Neural progenitor cell (in vitro differentiated cells): ENCODE measurements around the gene TIAM1. TPM values are rescaled to one million over a fixed set of nuclear protein-coding genes. Genes with fewer than 3 reads are reported as not detected.

ENCODE experiments used
- DNase-seq: peaks from one replicate; pipeline ENCODE4 v3.0.0-alpha.2; 2016; ENCODE audit warnings: low spot score
- H2AFZ ChIP-seq: fragments of 200-600 bp; sonication (generic); replicated peaks from 2 replicates; pipeline ENCODE4 v1.6.1; 2016; ENCODE audit warnings: antibody characterized with exemption
- H3F3A ChIP-seq: fragments of 200-600 bp; sonication (generic); 2 replicates; pipeline ENCODE4 v1.6.1; 2016; ENCODE audit warnings: antibody characterized with exemption, low read depth
- H3K27ac ChIP-seq: fragments of 200-600 bp; sonication (generic); 2 replicates; pipeline ENCODE4 v1.5.1; 2016; ENCODE audit warnings: mild to moderate bottlenecking
- H3K27me3 ChIP-seq: fragments of 200-600 bp; sonication (generic); 2 replicates; pipeline ENCODE4 v1.6.1; 2016; ENCODE audit warnings: mild to moderate bottlenecking, moderate library complexity
- H3K36me3 ChIP-seq: fragments of 200-600 bp; sonication (generic); 2 replicates; pipeline ENCODE4 v1.5.1; 2016
- H3K4me1 ChIP-seq: fragments of 200-600 bp; sonication (generic); 2 replicates; pipeline ENCODE4 v1.6.1; 2016; ENCODE audit warnings: mixed run types
- H3K4me2 ChIP-seq: fragments of 200-600 bp; sonication (generic); 2 replicates; pipeline ENCODE4 v1.6.1; 2016
- H3K4me3 ChIP-seq: fragments of 200-600 bp; sonication (generic); 2 replicates; pipeline ENCODE4 v1.5.1; 2016
- H3K79me2 ChIP-seq: fragments of 200-600 bp; sonication (generic); 2 replicates; pipeline ENCODE4 v1.6.1; 2016; ENCODE audit warnings: low read depth
- H3K9ac ChIP-seq: fragments of 200-600 bp; sonication (generic); 2 replicates; pipeline ENCODE4 v1.6.1; 2016
- H3K9me3 ChIP-seq: fragments of 200-600 bp; sonication (generic); 2 replicates; pipeline ENCODE4 v1.5.1; 2016; ENCODE audit warnings: low read depth
- H4K20me1 ChIP-seq: fragments of 200-600 bp; sonication (generic); 2 replicates; pipeline ENCODE4 v1.6.1; 2016; ENCODE audit warnings: low read depth
- H3K27ac Mint-ChIP-seq: 3 replicates; pipeline ENCODE4 v1.8.0; 2021; ENCODE audit warnings: mixed read lengths
- H3K27me3 Mint-ChIP-seq: 2 replicates; pipeline ENCODE4 v1.8.0; 2022; ENCODE audit warnings: low read depth, mild to moderate bottlenecking, inconsistent platforms, moderate library complexity, mixed read lengths; ENCODE audit not compliant: insufficient read depth
- H3K36me3 Mint-ChIP-seq: 3 replicates; pipeline ENCODE4 v1.8.0; 2021; ENCODE audit warnings: mixed read lengths
- H3K4me1 Mint-ChIP-seq: 3 replicates; pipeline ENCODE4 v1.8.0; 2021; ENCODE audit warnings: mixed read lengths
- H3K4me3 Mint-ChIP-seq: 3 replicates; pipeline ENCODE4 v1.8.0; 2021; ENCODE audit warnings: mild to moderate bottlenecking, moderate library complexity, mixed read lengths
- H3K9me3 Mint-ChIP-seq: 3 replicates; pipeline ENCODE4 v1.8.0; 2020; ENCODE audit warnings: mixed read lengths
- EZH2 ChIP-seq: fragments of 200-600 bp; sonication (generic); IDR thresholded peaks from 2 replicates; pipeline ENCODE4 v1.6.1; 2017; ENCODE audit warnings: antibody characterized with exemption, mild to moderate bottlenecking, moderate library complexity
- EZH2phosphoT487 ChIP-seq: fragments of 200-600 bp; sonication (generic); IDR thresholded peaks from 2 replicates; pipeline ENCODE4 v1.6.1; 2017; ENCODE audit warnings: antibody characterized with exemption
- total RNA-seq: library from RNA; depleted of rRNA; stranded (reverse); fragments of >200 nt; gene quantifications from 2 replicates; pipeline ENCODE4 v1.2.3, GENCODE V29; 2015; ENCODE audit warnings: low replicate concordance
- TF ChIP-seq, protein P1 (sequence below): fragments of 200-600 bp; sonication (generic); IDR thresholded peaks from 2 replicates; pipeline ENCODE4 v1.5.1; 2017; ENCODE audit warnings: antibody characterized with exemption, mild to moderate bottlenecking

Gene TIAM1
- total RNA-seq, 1 donor from 2014 or later = 27.2 TPM

- H3K4me1 Mint-ChIP-seq = peaks cover 5% of the 10 kb centered on the region
- no peaks in the 10 kb centered on the region for H3K9me3 ChIP-seq
- H3K4me1 ChIP-seq = no peaks in the 10 kb centered on the region
- H3K27me3 Mint-ChIP-seq = no peaks in the 10 kb centered on the region
- DNase-seq = no peak
- H3K27me3 ChIP-seq = no peaks in the 10 kb centered on the region
- H3K4me2 ChIP-seq = no peak overlapping the region
- H3K27ac ChIP-seq = no peak overlapping the region
- peaks cover 38% of the 10 kb centered on the region for H3K36me3 Mint-ChIP-seq
- H3K27ac Mint-ChIP-seq = no peak overlapping the region
- H3K9ac ChIP-seq = no peak overlapping the region
- no peak overlapping the region for H2AFZ ChIP-seq
- no peak overlapping the region for H3K4me3 ChIP-seq
- H3K9me3 Mint-ChIP-seq = no peaks in the 10 kb centered on the region
- H4K20me1 ChIP-seq = peaks cover 5% of the 10 kb centered on the region
- TF ChIP-seq EZH2 (no peak), EZH2phosphoT487 (no peak)
- TF ChIP-seq, protein P1, sequence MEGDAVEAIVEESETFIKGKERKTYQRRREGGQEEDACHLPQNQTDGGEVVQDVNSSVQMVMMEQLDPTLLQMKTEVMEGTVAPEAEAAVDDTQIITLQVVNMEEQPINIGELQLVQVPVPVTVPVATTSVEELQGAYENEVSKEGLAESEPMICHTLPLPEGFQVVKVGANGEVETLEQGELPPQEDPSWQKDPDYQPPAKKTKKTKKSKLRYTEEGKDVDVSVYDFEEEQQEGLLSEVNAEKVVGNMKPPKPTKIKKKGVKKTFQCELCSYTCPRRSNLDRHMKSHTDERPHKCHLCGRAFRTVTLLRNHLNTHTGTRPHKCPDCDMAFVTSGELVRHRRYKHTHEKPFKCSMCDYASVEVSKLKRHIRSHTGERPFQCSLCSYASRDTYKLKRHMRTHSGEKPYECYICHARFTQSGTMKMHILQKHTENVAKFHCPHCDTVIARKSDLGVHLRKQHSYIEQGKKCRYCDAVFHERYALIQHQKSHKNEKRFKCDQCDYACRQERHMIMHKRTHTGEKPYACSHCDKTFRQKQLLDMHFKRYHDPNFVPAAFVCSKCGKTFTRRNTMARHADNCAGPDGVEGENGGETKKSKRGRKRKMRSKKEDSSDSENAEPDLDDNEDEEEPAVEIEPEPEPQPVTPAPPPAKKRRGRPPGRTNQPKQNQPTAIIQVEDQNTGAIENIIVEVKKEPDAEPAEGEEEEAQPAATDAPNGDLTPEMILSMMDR = no peak
- no peak overlapping the region for H3K4me3 Mint-ChIP-seq
- H3K36me3 ChIP-seq = no peaks in the 10 kb centered on the region
- H3K79me2 ChIP-seq = no peaks in the 10 kb centered on the region
- H3F3A ChIP-seq = no peaks in the 10 kb centered on the region
Observed at GRCh38 chr21:31213787-31214186, 130.3 kb downstream of the TIAM1 start.

- Mint-ChIP-seq H3K4me1 (peaks cover 5% of the 10 kb centered on the region), H3K27ac (no peak overlapping the region), H3K27me3 (no peaks in the 10 kb centered on the region), H3K9me3 (no peaks in the 10 kb centered on the region), H3K36me3 (peaks cover 36% of the 10 kb centered on the region), H3K4me3 (no peak overlapping the region)
- DNase-seq = no peak
- no peaks in the 10 kb centered on the region for H3K36me3 ChIP-seq
- H3K9ac ChIP-seq = no peak overlapping the region
- no peaks in the 10 kb centered on the region for H3K27me3 ChIP-seq
- no peaks in the 10 kb centered on the region for H3K79me2 ChIP-seq
- no peak for TF ChIP-seq EZH2
- TF ChIP-seq, protein P1 = no peak
- no peak for TF ChIP-seq EZH2phosphoT487
- no peaks in the 10 kb centered on the region for H3K9me3 ChIP-seq
- no peaks in the 10 kb centered on the region for H3K4me1 ChIP-seq
- no peaks in the 10 kb centered on the region for H3F3A ChIP-seq
- no peaks in the 10 kb centered on the region for H4K20me1 ChIP-seq
- no peak overlapping the region for H2AFZ ChIP-seq
- H3K27ac ChIP-seq = no peak overlapping the region
- no peak overlapping the region for H3K4me3 ChIP-seq
- no peak overlapping the region for H3K4me2 ChIP-seq
Observed at GRCh38 chr21:31211836-31212235, 132.2 kb downstream of the TIAM1 start.

DNA sequence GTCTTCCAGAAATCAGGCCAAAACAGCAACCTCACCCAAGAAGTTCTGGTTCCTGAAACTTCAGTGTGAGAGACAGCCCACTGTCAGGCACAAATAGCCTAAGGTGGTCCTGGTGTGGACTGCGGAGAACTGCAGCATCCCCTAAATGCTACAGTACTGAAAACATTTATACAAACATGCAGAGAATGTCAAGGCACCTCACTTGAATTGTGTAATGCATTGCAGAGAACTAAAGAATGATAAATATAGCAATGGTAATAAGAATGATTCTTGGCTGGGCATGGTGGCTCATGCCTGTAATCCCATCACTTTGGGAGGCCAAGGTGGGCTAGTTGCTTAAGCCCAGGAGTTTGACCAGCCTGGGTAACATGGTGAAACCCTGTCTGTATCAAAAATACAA lies 138.6 kb downstream of the TIAM1 start:
- Histone ChIP-seq H3K4me2 (no peak overlapping the region), H3K27me3 (no peaks in the 10 kb centered on the region), H3K4me1 (no peaks in the 10 kb centered on the region), H3K79me2 (no peaks in the 10 kb centered on the region), H3K9me3 (no peaks in the 10 kb centered on the region), H3K4me3 (no peak overlapping the region), H3K9ac (no peak overlapping the region), H2AFZ (no peak overlapping the region), H3K36me3 (no peaks in the 10 kb centered on the region), H4K20me1 (no peaks in the 10 kb centered on the region), H3F3A (no peaks in the 10 kb centered on the region), H3K27ac (no peak overlapping the region)
- DNase-seq = no peak
- Mint-ChIP-seq H3K4me1 (peaks cover 9% of the 10 kb centered on the region), H3K4me3 (no peak overlapping the region), H3K27me3 (no peaks in the 10 kb centered on the region), H3K36me3 (peaks cover 24% of the 10 kb centered on the region), H3K9me3 (no peaks in the 10 kb centered on the region), H3K27ac (no peak overlapping the region)
- TF ChIP-seq, protein P1 = no peak
- TF ChIP-seq EZH2phosphoT487 = no peak
- TF ChIP-seq EZH2 = no peak

GRCh38 chr21:31204801-31205200 lies 139.3 kb downstream of the TIAM1 start:
- H4K20me1 ChIP-seq = no peaks in the 10 kb centered on the region
- no peak overlapping the region for H3K4me3 ChIP-seq
- H3K9ac ChIP-seq = no peak overlapping the region
- no peak for DNase-seq
- H3K79me2 ChIP-seq = no peaks in the 10 kb centered on the region
- Mint-ChIP-seq H3K27me3 (no peaks in the 10 kb centered on the region), H3K4me3 (no peak overlapping the region), H3K4me1 (peaks cover 9% of the 10 kb centered on the region), H3K9me3 (no peaks in the 10 kb centered on the region), H3K27ac (no peak overlapping the region), H3K36me3 (peaks cover 24% of the 10 kb centered on the region)
- H2AFZ ChIP-seq = no peak overlapping the region
- TF ChIP-seq, protein P1 = no peak
- TF ChIP-seq EZH2phosphoT487 (no peak), EZH2 (no peak)
- H3K9me3 ChIP-seq = no peaks in the 10 kb centered on the region
- H3K4me2 ChIP-seq = no peak overlapping the region
- H3K36me3 ChIP-seq = no peaks in the 10 kb centered on the region
- H3K4me1 ChIP-seq = no peaks in the 10 kb centered on the region
- H3K27ac ChIP-seq = no peak overlapping the region
- no peaks in the 10 kb centered on the region for H3F3A ChIP-seq
- no peaks in the 10 kb centered on the region for H3K27me3 ChIP-seq
